Choroid plexus epithelial cell (primary cell): Measurements from ENCODE around the gene RAD51B.

Experiments
- DNase-seq: peaks from one replicate; pipeline ENCODE4 v3.0.0-alpha.2; 2010; ENCODE audit warnings: low read depth
- H3K4me3 ChIP-seq: 2 replicates; pipeline ENCODE4 v1.5.1; 2011; ENCODE audit warnings: low read depth, mild to moderate bottlenecking, control low read depth, low read length, moderate library complexity
- TF ChIP-seq, protein P1 (sequence below): conservative IDR thresholded peaks from 2 replicates; pipeline ENCODE4 v1.5.1; 2011; ENCODE audit warnings: low read depth, mild to moderate bottlenecking, control low read depth, inconsistent platforms, low read length, moderate library complexity

Gene RAD51B

DNA sequence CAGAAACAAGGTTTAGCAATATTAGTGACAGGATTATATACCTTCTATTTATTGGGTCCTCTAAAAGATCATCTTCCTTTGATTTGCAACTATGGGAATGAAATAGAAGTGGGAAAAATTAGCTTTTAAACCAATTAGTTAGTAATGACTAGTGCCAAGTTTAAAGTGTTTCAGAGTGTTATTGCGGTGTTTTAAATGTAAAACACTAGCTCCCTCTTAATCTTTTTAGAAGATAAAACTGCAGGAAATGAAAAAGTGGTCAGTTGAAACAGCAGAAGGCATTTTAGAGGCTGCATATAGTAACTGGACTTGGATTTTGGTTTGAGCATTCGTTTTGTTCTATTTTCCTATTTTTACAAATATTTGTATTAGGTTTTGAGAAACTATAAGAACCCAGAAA, 286.2 kb downstream of the RAD51B start:
- H3K4me3 ChIP-seq, result no peak overlapping the region
- DNase-seq, result no peak
- TF ChIP-seq, protein P1, sequence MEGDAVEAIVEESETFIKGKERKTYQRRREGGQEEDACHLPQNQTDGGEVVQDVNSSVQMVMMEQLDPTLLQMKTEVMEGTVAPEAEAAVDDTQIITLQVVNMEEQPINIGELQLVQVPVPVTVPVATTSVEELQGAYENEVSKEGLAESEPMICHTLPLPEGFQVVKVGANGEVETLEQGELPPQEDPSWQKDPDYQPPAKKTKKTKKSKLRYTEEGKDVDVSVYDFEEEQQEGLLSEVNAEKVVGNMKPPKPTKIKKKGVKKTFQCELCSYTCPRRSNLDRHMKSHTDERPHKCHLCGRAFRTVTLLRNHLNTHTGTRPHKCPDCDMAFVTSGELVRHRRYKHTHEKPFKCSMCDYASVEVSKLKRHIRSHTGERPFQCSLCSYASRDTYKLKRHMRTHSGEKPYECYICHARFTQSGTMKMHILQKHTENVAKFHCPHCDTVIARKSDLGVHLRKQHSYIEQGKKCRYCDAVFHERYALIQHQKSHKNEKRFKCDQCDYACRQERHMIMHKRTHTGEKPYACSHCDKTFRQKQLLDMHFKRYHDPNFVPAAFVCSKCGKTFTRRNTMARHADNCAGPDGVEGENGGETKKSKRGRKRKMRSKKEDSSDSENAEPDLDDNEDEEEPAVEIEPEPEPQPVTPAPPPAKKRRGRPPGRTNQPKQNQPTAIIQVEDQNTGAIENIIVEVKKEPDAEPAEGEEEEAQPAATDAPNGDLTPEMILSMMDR, result no peak

DNA sequence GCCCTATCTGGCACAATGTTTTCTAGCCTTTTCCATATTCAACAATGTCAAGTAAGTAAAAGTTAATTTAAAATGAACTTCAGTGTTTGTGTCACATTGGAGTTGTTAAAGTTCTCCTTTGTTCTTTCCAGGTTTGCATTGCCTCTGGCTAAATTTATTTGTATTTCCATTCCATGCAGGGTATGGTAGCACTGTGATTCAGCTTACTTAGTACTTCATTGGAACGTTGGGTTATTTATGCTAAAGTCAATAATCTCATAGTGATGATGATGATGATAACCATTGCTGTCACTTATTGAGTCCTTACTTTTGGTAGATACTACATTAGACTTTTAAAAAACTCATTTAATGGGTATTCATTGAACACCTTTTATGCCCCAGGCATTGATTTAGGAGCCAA, 286.9 kb downstream of the RAD51B start:
- TF ChIP-seq, protein P1, result no peak
- H3K4me3 ChIP-seq, result no peak overlapping the region
- no peak for DNase-seq

DNA sequence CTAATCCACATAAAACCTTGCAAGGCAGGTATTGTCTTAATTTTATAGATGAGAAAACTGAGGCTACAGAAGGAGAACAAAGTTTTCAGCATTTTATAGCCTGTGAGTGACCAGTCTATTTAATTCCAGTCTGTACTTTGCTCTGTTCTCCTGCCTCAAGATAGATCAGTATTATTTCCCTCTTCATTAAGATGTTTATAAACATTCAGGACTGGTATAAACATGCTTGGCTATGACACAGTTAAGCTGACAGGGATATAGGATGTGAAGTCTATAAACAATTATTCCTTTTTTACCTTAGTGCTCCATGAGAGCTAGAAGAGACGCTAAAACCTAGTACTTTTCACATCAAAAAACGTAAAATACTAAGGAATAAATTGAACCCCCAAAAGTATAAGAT, 287.3 kb downstream of the RAD51B start:
- DNase-seq, result no peak
- TF ChIP-seq, protein P1, result no peak
- H3K4me3 ChIP-seq, result no peak overlapping the region

DNA sequence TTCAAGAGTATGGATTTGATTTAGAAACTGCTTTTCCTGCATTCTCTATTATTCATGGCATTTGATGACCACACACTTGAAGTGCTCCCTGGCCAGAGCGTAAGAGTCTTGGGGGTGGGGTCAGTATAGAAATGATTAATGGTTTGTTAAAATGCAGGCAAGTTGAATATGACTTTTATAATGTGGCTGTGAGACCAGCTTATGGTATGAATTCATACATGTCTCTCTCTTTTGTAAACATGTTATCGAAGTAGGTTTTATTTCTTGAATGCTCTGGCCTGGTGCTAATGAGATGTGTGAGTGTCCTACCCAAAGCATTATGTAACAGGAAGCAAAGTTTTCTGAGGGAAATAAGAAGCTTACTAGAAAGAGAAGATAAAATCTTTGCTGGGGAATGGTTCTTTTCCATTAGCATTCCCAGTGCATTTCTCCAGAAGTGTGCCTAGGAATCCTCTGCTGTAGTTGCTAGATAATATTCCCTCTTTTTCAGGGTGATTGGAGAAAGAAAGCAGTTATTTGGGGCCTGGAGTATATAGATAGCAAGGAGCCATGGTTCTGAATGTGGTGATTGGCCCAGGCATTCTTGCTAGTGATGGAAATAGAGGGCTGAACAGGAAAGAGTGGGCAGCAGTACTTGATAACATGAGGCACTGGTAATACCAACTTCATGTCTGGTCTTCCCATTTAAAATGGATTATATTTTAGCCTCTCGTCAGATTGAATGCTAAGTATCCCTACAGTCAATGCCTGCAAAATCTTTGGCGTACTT, 289.7 kb downstream of the RAD51B start:
- H3K4me3 ChIP-seq, result no peak overlapping the region
- DNase-seq, result peak; percentile 32
- TF ChIP-seq, protein P1, result no peak

DNA sequence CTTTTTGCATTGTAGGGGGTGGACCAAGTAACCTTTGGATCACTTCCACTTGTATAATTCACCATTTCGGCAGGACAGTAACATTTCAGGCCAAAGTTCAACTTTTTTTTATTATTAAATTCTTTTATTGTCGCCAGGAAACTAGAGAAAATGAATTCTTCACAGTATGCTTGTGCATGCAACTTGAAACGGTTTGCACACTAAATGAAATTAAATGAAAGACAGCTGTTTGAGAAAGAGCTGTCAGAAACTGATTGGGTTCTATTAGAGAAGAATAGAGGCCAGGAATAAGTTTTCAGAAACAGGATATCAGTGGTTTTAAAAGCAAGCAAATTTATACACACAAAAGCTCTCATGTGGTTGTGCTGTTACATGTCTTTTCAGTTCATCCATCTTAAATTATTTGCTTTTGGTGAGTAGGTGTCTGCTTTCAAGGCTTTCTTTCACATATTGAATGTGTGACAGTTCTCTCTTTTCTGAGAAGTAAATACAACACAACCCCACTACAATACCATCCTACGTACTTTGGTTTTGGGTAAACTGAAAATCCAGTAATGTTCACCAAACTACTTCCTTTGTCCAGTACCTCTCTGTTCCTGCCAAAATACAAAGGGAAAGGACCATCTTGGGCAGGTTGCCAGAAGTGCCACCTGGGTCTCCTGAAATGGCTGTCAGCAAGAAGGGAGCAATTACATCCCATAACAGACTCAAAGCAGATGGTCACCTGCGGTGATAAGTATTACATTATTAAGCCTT, 291.7 kb downstream of the RAD51B start:
- H3K4me3 ChIP-seq, result no peak overlapping the region
- TF ChIP-seq, protein P1, result no peak
- DNase-seq, result no peak

DNA sequence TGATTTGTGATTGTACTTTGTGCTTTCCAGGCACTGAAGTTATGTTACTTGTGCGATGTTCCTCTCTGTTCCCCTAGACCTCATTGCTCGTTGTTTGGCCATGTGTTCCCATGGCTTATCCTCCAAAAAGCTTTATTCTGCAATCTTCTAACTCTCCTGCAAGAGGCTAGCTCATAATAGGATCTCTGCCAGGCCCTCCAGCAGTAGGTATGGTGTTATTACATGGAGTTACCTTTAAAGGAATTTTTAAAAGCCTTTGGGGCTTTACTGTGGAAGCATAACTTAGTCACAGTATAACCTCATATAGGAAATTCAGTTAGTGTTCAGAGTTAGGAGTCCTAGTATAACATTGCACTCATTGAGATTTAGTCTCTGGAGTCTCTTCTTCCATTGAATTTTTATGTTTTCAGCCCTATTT, 292.3 kb downstream of the RAD51B start:
- no peak for DNase-seq
- TF ChIP-seq, protein P1, result no peak
- H3K4me3 ChIP-seq, result no peak overlapping the region
